SW480 (cell line): ENCODE data around the gene BCAS3.
A peak's percentile ranks its signal among the peaks of the same experiment; 100 is the strongest.
"Not testable (repeated sequence)": the region's sequence is repeated elsewhere in the genome, so short reads cannot be mapped to it uniquely, and the experiment has no call there.

Source experiments
- DNase-seq: peaks from one replicate; pipeline ENCODE4 v3.0.0-alpha.2; 2016; ENCODE audit warnings: low spot score

BCAS3 gene

GRCh38 chr17:61423967-61424649, 746.5 kb downstream of the BCAS3 start:
- DNase-seq, result no peak

DNA sequence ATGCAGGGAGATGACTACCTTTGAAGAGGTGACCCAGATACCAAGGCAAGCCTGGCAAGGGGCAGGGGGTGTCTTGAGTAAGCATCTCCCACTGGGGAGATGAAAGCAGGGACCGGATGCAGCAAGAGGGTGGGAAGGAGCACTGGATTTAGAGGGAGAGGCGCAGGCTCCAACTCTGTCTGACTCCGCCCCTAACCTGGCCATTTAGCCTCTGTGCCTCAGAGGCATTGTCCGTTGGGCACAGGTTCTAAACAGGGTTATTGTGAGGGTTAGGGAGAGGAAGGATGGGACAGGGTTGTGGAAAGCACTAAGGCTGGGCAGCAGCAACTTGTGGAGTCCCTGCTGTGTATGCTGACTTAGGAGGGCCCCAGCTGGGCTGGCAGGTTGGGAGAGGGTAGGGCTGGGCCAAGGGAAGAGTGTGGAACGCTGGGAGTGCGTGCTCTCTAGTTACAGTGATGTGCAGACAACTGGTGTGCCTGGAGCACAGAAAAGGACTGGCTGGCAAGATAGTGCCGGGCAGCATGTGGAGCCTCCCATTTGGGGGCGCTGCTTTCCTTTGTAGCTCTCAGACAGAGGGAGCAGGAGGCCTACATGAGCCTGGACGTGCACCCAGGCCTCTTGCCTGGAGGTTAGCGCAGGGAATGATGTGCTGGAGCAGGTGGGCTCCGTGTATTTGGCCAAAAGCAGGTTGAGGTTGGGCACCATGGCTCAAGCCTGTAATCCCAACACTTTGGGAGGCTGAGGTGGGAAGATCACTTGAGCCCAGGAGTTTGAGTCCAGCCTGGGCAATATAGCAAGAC, 748.2 kb downstream of the BCAS3 start:
- no peak for DNase-seq

DNA sequence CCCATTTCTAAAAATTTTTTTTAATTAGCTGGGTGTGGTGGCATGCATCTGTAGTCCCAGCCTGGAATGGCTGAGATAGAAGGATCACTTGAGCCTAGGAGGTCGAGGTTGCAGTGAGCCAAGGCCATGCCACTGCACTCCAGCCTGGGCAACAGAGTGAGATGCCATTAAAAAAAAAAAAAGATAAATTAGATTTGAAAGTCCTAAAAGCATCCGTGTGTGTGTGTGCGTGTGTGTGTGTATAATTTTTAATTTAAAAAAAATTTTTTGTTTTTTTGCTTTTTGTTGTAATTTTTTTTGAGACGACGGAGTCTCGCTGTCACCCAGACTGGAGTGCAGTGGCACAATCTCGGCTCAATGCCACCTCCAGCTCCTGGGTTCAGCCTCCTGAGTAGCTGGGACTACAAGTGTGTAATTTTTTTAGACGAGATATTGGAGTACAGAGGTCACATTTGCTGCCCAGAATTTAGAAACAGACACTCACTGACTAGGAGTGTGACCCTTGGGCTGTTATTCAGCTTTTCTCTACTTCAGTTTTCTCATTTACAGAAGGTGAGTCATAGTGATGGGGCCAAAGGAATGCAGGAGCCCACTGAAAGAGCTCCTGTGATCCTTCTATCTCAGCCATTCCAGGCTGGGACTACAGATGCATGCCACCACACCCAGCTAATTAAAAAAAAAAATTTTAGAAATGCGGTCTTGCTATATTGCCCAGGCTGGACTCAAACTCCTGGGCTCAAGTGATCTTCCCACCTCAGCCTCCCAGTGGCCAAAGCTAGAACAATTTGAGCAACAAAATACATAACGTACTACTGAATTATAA, 749.0 kb downstream of the BCAS3 start:
- DNase-seq, result peak; percentile 79

DNA sequence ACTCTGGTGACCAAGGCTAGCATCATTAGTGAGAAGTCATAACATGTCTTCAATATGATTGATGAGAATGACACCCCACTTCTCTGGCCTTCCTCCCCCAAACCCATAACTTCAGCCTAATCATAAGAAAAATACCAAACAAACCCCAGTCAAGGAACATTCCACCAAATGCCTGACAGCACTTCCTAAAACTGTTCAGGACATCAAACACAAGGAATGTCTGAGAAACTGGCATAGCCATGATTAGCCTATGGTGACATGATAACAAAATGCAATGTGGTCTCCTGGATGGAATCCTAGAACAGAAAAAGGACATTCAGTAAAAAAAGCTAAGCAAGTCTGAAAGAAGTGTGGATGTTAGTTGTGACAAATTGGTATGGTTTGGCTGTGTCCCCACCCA, 749.9 kb downstream of the BCAS3 start:
- DNase-seq, result no peak

GRCh38 chr17:61429274-61429673, 751.6 kb downstream of the BCAS3 start:
- DNase-seq, result no peak

DNA sequence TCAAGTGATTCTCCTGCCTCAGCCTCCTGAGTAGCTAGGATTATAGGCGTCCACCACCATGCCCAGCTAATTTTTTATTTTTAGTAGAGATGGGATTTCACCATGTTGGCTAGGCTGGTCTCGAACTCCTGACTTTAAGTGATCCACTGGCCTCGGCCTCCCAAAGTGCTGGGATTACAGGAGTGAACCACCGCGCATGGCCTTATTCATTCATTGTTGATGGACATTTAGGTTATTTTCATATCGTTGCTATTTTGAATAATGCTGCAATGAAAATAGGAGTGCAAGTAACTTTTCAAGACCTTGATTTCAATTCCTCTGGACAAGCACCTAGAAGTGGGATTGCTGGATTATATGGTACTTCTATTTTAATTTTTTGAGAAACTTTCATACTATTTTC, 752.2 kb downstream of the BCAS3 start:
- DNase-seq, result not testable (repeated sequence)

DNA sequence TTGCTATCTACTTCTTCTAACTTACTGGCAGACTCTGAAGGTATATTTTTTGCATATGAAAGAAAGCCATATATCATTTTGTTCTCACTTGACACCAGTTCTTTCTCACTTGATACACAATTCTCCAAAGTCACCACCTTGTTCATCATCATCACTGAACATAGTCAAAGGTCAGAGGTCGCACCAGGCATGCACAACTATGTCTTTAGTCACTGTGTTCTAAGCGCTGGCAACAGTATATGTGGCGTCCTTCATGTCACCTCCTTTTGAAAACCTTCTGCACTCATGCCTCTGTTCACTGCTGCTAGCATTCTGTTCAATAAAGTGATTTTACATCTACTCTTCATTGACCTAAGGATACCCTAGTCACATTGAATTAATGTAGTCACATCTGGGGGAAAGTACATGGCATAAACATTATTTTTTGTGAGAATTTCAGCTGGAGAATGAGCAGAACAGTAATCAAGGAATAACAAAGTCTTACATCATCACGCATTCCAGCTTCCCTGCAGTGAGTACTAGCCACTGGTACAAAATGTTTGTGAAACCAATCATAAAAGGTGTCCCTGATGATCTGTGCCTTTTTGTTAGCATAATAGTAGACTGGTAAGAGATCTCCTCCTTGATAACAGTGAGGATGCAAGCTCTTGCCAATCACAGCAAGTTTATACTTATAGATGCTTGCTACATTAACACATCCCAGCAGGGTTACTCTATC, 754.1 kb downstream of the BCAS3 start:
- DNase-seq, result no peak

DNA sequence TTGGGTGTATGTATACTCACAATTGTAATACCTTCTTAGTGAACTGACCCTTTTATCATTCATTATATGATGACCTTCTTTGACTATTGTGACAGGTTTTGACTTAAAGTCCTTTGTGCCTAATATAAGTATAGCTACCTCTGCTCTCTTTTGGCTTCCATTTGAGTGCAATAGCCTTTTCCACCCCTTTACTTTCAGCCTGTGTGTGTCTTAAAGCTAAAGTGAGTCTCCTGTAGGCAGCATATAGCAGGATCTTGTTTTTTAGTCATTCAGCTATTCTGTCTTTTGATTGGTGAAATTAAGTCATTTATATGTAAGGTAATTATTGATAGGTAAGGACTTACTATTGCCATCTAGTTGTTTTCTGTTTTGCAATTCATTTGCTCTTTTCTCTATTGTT, 758.6 kb downstream of the BCAS3 start:
- no peak for DNase-seq

DNA sequence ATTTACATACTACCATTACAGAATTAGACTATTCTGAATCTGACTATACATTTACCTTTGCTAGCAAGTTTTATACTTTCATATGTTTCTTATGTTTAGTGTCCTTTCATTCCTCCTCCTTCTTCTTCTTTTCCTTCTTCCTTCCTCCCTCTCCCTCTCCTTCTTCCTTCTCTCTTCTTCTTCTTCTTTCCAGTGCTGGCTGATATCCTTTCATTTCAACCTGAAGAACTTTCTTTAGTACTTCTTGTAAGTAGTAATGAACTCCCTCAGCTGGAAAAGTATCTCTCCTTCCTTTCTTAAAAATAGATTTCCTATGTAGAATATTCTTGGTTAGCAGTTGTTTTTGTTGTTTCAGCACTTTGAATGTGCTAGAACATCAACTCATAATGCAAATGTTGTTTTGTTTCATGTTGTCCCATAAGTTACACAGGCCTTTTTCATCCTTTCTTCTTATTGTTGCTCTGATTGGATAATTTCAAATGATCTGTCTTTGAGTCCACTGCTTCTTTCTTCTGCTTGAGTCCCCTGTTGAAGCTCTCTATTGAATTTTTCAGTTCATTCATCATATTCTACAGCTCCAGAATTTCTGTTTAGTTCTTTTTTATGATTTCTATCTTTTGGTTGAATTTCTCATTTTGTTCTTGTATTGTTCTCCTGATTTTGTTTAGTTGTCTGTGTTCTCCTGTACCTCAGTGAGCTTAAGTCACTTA, 759.5 kb downstream of the BCAS3 start:
- DNase-seq, result no peak

- DNase-seq, result no peak
These were observed 763.0 kb downstream of the BCAS3 start for GRCh38 chr17:61440697-61441096.

DNA sequence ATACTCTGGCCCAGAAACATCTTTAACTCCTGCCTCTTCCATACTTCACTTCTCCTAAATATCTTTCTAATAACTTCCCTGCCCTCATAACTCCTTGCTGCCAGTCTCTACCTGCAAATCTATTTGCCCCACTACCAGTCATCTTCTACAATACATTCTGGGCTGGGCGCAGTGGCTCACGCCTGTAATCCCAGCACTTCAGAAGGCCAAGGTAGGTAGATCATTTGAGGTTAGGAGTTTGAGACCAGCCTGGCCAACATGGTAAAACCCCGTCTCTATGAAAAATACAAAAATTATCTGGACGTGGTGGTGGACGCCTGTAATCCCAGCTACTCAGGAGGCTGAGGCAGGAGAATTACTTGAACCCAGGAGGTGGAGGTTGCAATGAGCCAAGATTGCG, 763.9 kb downstream of the BCAS3 start:
- not testable (repeated sequence) for DNase-seq

DNA sequence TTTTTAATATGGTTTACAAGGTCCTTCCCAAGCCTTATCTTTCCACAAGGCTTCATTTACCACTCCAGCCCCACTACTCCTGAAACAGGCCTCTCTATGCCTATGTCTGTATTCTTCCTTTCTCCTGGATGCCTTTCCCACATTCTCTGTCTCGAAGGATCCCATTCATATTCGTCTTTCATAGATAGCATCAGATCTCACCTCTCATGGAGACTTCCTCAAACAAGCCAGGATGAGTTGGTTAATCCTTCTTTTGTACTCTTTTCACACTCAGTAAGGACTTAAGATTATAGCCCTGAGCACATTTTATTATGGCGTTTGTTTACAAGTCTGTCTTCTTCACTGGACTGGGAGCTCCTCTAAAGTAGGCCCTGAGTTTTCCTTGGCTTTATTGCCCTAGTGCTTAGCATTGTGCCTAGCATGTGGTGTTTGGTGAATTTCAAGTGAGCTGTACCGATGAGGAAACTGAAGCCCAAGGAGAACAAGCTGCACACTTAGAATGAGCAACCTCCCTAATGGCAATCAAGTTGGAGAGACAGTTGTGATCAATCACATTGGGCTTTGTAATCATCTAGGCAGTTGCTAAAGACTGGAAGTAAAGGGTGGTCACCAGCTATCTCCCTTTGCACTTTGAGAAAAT, 764.6 kb downstream of the BCAS3 start:
- DNase-seq, result no peak
